ENCODE measurements around the gene TMEM258.

Gene TMEM258

GRCh38 chr11:61764606-61765260 lies 27.7 kb downstream of the TMEM258 start:
- Histone ChIP-seq H3K4me2 (ENCODE audit: low read length) (no peak overlapping the region), H2AFZ (ENCODE audit: low read length) (no peak overlapping the region), H3K27ac (ENCODE audit: low read depth, low read length, poor library complexity, severe bottlenecking) (no peak overlapping the region), H3K9me3 (ENCODE audit: low read length) (no peaks in the 10 kb centered on the region), H3K9me2 (ENCODE audit: low read depth, low read length) (no peaks in the 10 kb centered on the region), H3K4me3 (ENCODE audit: low read depth, low read length, poor library complexity, severe bottlenecking) (no peak overlapping the region), H3K9ac (ENCODE audit: low read length) (no peak overlapping the region), H3K4me1 (ENCODE audit: insufficient read depth, low read length, severe bottlenecking) (no peaks in the 10 kb centered on the region), H3K79me2 (ENCODE audit: insufficient read depth, low read length) (no peaks in the 10 kb centered on the region), H3K27me3 (ENCODE audit: insufficient read depth, low read length) (no peaks in the 10 kb centered on the region), H3F3A (ENCODE audit: insufficient read depth, low read length) (no peaks in the 10 kb centered on the region), H3K36me3 (ENCODE audit: insufficient read depth, low read length) (no peaks in the 10 kb centered on the region), H4K20me1 (ENCODE audit: insufficient read depth, low read length) (no peaks in the 10 kb centered on the region)
- TF ChIP-seq EZH2 (IDR thresholded peaks at IDR 0.05; ENCODE audit: borderline replicate concordance, low read length) (no peak), CTCF (IDR thresholded peaks at IDR 0.05; ENCODE audit: low read length) (no peak)

- no peaks in the 10 kb centered on the region for H3K27me3 ChIP-seq (ENCODE audit: insufficient read depth, low read length)
- H2AFZ ChIP-seq (ENCODE audit: low read length): no peak overlapping the region
- no peaks in the 10 kb centered on the region for H3K4me1 ChIP-seq (ENCODE audit: insufficient read depth, low read length, severe bottlenecking)
- H3K9me2 ChIP-seq (ENCODE audit: low read depth, low read length): no peaks in the 10 kb centered on the region
- H3K27ac ChIP-seq (ENCODE audit: low read depth, low read length, poor library complexity, severe bottlenecking): no peak overlapping the region
- no peaks in the 10 kb centered on the region for H3F3A ChIP-seq (ENCODE audit: insufficient read depth, low read length)
- no peak overlapping the region for H3K4me3 ChIP-seq (ENCODE audit: low read depth, low read length, poor library complexity, severe bottlenecking)
- no peaks in the 10 kb centered on the region for H3K9me3 ChIP-seq (ENCODE audit: low read length)
- no peaks in the 10 kb centered on the region for H4K20me1 ChIP-seq (ENCODE audit: insufficient read depth, low read length)
- no peak overlapping the region for H3K4me2 ChIP-seq (ENCODE audit: low read length)
- no peaks in the 10 kb centered on the region for H3K79me2 ChIP-seq (ENCODE audit: insufficient read depth, low read length)
- H3K9ac ChIP-seq (ENCODE audit: low read length): no peak overlapping the region
- no peak for TF ChIP-seq CTCF (IDR thresholded peaks at IDR 0.05; ENCODE audit: low read length)
- TF ChIP-seq EZH2 (IDR thresholded peaks at IDR 0.05; ENCODE audit: borderline replicate concordance, low read length): no peak
- H3K36me3 ChIP-seq (ENCODE audit: insufficient read depth, low read length): no peaks in the 10 kb centered on the region
Observed at GRCh38 chr11:61763930-61764605, 28.3 kb downstream of the TMEM258 start.

- no peak overlapping the region for H3K27ac ChIP-seq (ENCODE audit: low read depth, low read length, poor library complexity, severe bottlenecking)
- TF ChIP-seq CTCF (IDR thresholded peaks at IDR 0.05; ENCODE audit: low read length) (no peak), EZH2 (IDR thresholded peaks at IDR 0.05; ENCODE audit: borderline replicate concordance, low read length) (no peak)
- no peak overlapping the region for H2AFZ ChIP-seq (ENCODE audit: low read length)
- no peaks in the 10 kb centered on the region for H3K79me2 ChIP-seq (ENCODE audit: insufficient read depth, low read length)
- H3K9ac ChIP-seq (ENCODE audit: low read length): no peak overlapping the region
- H3K4me2 ChIP-seq (ENCODE audit: low read length): no peak overlapping the region
- H3K36me3 ChIP-seq (ENCODE audit: insufficient read depth, low read length): no peaks in the 10 kb centered on the region
- no peaks in the 10 kb centered on the region for H3K9me2 ChIP-seq (ENCODE audit: low read depth, low read length)
- no peaks in the 10 kb centered on the region for H4K20me1 ChIP-seq (ENCODE audit: insufficient read depth, low read length)
- H3K4me1 ChIP-seq (ENCODE audit: insufficient read depth, low read length, severe bottlenecking): no peaks in the 10 kb centered on the region
- no peaks in the 10 kb centered on the region for H3F3A ChIP-seq (ENCODE audit: insufficient read depth, low read length)
- no peak overlapping the region for H3K4me3 ChIP-seq (ENCODE audit: low read depth, low read length, poor library complexity, severe bottlenecking)
- no peaks in the 10 kb centered on the region for H3K27me3 ChIP-seq (ENCODE audit: insufficient read depth, low read length)
- no peaks in the 10 kb centered on the region for H3K9me3 ChIP-seq (ENCODE audit: low read length)
Observed at GRCh38 chr11:61762798-61763197, 29.6 kb downstream of the TMEM258 start.

All from OCI-LY1 (cell line).